GM12878 (cell line): ENCODE results near the gene INTS14.

Experiments used
- CEBPZ ChIP-seq: fragments of 150-350 bp; IDR thresholded peaks from 2 replicates; pipeline ENCODE4 v1.6.1; 2016; ENCODE audit warnings: low read depth, low read length
- CREB1 ChIP-seq: IDR thresholded peaks from 2 replicates; pipeline ENCODE4 v1.6.1; 2012; ENCODE audit warnings: low read depth, mild to moderate bottlenecking, inconsistent platforms
- CTCF ChIP-seq, 3 experiments: IDR thresholded peaks in 2 of 3; conservative IDR thresholded peaks in 1 of 3; 2 replicates each; pipeline ENCODE4 v1.5.1; 2011; ENCODE audit warnings: low read depth in 3 of 3, low read length in 3 of 3, mild to moderate bottlenecking in 3 of 3, control low read depth in 2 of 3, moderate library complexity in 2 of 3, inconsistent platforms in 1 of 3, mixed read lengths in 1 of 3; ENCODE audit not compliant: control insufficient read depth in 2 of 3, insufficient read depth in 1 of 3; ENCODE audit errors: extremely low read depth in 1 of 3
- E2F4 ChIP-seq: IDR thresholded peaks from 2 replicates; pipeline ENCODE4 v1.6.1; 2012; ENCODE audit warnings: low read depth, low read length, improper control_type of control experiment
- FOXM1 ChIP-seq: IDR thresholded peaks from 2 replicates; pipeline ENCODE4 v1.6.1; 2012; ENCODE audit warnings: low read depth, mild to moderate bottlenecking, inconsistent platforms, low read length, moderate library complexity
- JUND ChIP-seq: IDR thresholded peaks from 2 replicates; pipeline ENCODE4 v1.6.1; 2012; ENCODE audit warnings: low read depth, mild to moderate bottlenecking, low read length, improper control_type of control experiment, moderate library complexity
- NRF1 ChIP-seq: conservative IDR thresholded peaks from 2 replicates; pipeline ENCODE4 v1.6.1; 2011; ENCODE audit warnings: mild to moderate bottlenecking, low read depth, low read length, improper control_type of control experiment
- REST ChIP-seq: IDR thresholded peaks from 2 replicates; pipeline ENCODE4 v1.6.1; 2012; ENCODE audit warnings: mild to moderate bottlenecking, low read depth, low read length
- RFX5 ChIP-seq: IDR thresholded peaks from 2 replicates; pipeline ENCODE4 v1.6.1; 2011; ENCODE audit warnings: low read depth, low read length, improper control_type of control experiment
- SMC3 ChIP-seq: IDR thresholded peaks from 2 replicates; pipeline ENCODE4 v1.6.1; 2011; ENCODE audit warnings: low read length, improper control_type of control experiment, borderline replicate concordance
- SUPT20H ChIP-seq: IDR thresholded peaks from 2 replicates; pipeline ENCODE4 v1.6.1; 2011; ENCODE audit warnings: low read depth, mild to moderate bottlenecking, low read length, moderate library complexity, borderline replicate concordance; ENCODE audit not compliant: control insufficient read depth
- TARDBP ChIP-seq: IDR thresholded peaks from 2 replicates; pipeline ENCODE4 v1.6.1; 2016; ENCODE audit warnings: borderline replicate concordance
- TCF12 ChIP-seq: IDR thresholded peaks from 2 replicates; pipeline ENCODE4 v1.6.1; 2011; ENCODE audit warnings: low read depth, mild to moderate bottlenecking, low read length
- ZNF622 ChIP-seq: fragments of 450-650 bp; IDR thresholded peaks from 2 replicates; pipeline ENCODE4 v1.6.1; 2017; ENCODE audit warnings: mild to moderate bottlenecking, inconsistent platforms

- no peak for TF ChIP-seq CEBPZ
- TF ChIP-seq CTCF (IDR thresholded peaks at IDR 0.05 in 2 of 3, conservative IDR thresholded peaks at IDR 0.05 in 1 of 3; ENCODE audit: control insufficient read depth in 2 of 3, extremely low read depth in 1 of 3, insufficient read depth in 1 of 3, low read depth in 3 of 3, low read length in 3 of 3), result no peak
- no peak for TF ChIP-seq JUND
- TF ChIP-seq E2F4, result no peak
- no peak for TF ChIP-seq REST
- TF ChIP-seq TCF12, result no peak
- TF ChIP-seq SMC3, result no peak
- TF ChIP-seq SUPT20H, result no peak
- TF ChIP-seq ZNF622, result no peak
- no peak for TF ChIP-seq NRF1
- TF ChIP-seq CREB1, result no peak
- TF ChIP-seq TARDBP, result no peak
- no peak for TF ChIP-seq FOXM1
- TF ChIP-seq RFX5, result no peak
Observed at GRCh38 chr15:65651042-65651322, 40.1 kb upstream of the INTS14 start.
